Renal cortical epithelial cell (primary cell): Measurements from ENCODE around the gene NUAK1. TPM values are rescaled to one million over a fixed set of nuclear protein-coding genes. Genes with fewer than 3 reads are reported as not detected.

Experiments
- DNase-seq: peaks from one replicate; pipeline ENCODE4 v3.0.0-alpha.2; 2011; ENCODE audit warnings: low read depth
- total RNA-seq: library from RNA; depleted of rRNA; stranded (reverse); fragments of >200 nt; gene quantifications from 2 replicates; pipeline ENCODE4 v1.2.3, GENCODE V29; 2014

The NUAK1 gene
- total RNA-seq, 1 donor from 2014 or later, result 10.8 TPM

DNA sequence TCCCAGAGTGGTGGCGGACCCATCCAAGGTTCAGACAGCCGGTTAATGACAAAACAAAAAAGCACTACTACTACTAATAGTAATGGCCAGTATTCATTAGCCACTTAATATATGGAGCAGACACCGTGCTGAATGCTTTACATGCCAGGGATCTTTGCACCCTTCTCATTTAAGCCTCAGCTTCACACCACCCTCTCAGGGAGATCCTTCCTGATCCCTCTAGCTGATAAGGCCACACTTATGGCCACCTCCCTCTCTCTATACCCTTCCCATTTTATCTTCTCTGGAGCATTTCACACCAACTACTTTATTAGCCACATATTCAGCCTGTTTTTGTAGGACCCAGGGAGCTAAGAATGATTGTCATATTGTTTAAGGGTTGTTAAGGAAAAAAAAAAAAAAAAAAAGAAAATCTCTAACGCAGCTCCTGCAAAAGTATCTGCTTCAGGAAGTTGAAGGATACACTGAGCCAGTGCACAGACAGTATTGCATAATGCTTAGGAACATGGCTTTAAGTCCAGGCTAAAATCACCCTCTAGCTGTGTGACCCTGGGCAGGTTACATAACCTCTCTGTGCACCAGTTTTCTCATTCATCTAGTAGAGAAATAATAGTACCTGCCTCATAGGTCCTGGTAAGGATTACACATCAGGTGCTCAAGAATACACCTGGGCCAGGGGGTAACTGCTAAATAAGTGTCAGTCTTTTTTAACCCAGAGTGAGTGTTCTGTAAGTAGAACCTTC is 29.4 kb downstream of the NUAK1 start:
- DNase-seq, result no peak

DNA sequence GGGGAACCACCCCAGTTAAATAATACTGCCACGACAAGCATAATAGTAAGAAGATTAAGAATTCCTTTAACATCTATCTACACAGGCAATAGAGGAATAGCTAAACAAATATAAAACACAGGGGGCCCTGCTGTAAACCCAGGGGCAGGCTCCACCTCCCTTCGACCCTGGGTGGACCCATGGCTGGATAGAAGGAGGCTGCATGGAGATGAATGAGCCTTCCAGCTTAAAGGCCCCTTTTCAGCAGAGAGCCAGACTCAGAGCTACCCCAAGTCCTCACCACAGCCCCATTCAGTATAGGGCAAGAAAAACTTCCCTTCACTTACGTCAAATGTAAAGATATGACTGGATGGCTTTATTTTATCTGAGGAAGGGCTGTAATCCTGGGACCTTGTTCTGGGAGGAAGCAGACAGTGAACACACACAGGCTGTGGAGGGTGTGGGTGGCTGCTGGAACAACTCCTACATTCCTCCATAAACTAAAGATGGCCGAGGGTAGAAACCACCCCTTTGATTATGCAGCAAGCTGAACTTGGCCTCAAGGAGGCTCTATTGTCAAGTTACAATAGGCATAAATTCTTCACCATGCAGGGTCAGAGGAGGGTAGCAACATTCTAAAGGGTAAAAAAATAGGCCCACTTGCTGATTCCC is 30.4 kb downstream of the NUAK1 start:
- peak; percentile 76 for DNase-seq

DNA sequence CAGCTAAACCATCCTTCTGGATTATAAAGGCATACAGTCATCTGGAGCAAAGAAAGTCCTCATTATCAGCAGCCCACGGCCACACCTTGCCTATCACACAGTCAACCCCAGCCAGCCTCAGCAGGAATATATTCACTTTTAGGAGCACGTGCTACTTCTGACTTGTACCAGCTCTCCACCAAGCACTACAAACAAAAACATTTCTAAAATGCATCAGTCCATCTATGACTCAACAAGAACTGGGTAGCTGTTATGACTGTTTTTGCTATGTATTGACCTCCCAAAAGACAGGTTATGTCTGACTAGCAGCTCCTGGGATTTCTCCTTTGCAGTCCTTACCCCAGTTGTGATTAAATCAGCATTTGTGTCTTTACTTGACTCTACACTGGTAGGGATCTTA is 31.2 kb downstream of the NUAK1 start:
- DNase-seq, result peak; percentile 84

DNA sequence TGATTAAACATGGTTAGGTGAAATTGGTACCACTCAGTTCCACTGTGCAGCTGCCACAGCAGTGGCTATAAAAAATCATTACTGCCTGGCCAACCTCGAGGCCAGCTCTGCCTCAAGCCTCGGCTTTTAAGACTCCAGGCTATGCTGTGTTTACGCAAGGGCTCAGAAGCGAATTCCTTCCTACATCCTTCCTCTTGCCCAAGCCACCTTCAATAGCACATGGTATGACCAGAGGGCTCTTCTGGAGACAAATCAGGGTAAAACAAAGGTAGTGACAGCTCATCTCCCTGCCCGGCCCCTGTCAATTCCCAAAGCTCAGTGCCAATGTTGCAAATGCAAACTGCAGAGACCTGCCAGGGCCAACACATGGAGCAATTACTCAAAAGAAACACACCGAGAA is 31.9 kb downstream of the NUAK1 start:
- DNase-seq, result peak; percentile 75

DNA sequence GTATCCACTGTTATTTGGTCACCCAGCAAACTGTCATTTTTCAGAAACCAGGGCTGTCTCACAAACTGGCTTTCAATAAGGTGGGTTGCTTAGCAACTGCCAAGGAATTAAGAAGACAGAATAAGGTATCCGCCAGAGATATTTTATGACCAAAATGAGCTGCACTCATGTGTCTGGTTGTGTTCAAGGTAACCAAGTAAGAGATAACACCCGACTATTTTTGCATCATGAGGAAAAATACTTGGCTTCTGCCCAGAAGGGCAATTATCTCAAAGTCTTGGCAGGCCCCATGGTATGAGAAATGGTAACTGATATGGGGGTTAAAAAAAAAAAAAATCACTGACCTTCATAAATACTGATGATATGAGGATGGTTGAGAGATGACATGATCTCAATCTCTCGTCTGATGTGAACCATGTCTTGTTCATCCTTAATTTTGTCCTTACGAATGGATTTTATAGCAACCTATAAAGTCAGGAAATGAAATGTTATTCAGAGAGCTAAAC is 32.6 kb downstream of the NUAK1 start:
- no peak for DNase-seq

DNA sequence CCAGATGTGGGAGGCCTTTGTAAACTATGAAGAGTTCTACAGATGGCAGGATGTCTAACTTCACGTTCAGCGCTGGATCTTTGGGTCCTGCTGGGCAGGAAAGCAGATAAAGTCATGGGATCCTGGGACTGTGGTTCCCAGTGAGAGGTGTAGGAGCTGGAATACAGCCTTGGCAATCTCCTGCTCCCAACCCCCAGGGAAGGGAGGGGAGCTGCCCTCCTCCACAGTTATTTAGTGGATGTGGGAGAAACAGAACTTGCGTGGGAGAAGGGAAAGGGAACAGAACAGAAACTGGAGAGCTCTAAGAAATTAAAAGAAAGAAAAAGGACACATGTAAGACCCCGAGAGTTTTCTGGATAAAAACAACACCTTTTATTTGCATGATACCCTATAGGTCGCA is 37.0 kb downstream of the NUAK1 start:
- DNase-seq, result no peak

DNA sequence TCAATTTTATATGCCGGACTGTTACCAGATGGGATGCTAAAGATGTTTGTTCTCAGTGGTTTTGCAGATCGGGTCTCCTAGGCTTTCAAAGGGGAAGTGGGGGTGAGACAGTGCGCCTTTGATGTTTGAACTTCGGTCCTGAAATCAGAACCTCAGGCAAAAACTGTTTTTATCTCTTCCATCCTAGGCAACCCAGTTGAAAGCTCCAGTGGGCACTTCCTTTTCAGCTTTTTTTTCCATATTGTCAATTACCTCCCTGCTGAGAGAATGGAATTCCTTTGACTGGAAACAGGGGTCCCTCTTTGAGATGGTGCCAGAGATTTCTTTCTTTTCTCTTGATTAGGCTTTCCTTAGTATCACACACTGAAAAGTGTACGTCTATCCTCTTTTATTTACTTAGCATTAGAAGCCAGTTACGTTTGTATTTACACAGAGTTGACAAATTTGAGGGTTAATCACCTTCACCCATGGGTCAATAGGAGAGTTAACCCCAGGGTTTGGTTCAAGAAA is 40.0 kb downstream of the NUAK1 start:
- no peak for DNase-seq

DNA sequence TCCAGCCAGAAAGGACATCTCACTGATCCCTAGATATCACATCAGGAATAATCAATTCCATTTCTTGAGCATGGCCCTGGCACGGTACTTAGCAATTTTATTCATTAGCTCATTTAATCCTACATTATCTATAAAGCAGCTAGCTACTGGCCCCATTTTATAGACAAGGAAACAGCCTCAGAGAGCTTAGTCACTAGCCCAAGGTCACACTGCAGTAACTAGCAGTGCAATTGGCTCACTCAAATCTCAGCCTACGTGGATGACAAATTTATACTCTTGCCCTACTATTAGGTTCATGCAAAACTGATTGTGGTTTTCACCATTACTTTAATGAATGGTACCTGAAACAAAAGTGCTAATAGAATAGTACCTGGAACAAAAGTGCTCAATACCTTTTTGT is 41.7 kb downstream of the NUAK1 start:
- peak; percentile 59 for DNase-seq

DNA sequence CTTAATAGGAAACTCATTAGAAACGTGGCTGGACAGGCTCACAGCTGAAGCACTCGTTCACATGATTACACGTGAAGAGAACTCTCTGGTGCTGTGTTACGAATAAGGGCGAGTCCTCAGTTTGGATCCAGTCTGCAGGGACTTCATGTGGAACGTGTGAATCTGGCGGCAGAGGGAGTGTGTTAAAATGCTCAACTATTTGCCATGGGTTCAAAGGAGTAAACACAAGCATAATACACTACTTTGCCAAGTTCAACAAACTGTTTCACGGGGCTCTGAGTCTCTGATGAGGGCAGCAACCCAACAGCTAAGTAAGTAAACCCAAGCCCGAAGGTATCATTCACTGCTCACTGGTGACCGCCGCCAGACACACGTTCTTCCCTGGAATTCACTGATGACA is 42.4 kb downstream of the NUAK1 start:
- DNase-seq, result peak; percentile 93

DNA sequence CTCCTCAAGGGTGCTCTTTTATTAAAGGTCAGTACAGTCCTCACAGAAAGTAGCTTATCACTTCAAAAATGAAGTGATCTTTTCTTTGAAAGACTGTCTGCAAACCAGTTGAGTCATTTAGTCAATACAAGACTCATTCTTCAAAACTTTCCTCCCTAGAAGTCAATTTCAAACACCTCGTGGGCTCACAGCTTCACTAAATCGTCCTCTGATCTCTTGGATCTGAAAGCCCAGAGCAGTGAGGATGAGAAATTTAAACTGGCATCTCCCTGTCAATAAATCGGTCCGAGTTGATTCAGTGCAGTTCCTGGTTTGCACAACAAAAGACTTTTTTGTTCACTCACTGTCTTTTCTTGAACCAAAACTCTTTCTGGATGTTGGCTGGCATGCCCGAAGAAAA is 44.5 kb downstream of the NUAK1 start:
- DNase-seq, result no peak

DNA sequence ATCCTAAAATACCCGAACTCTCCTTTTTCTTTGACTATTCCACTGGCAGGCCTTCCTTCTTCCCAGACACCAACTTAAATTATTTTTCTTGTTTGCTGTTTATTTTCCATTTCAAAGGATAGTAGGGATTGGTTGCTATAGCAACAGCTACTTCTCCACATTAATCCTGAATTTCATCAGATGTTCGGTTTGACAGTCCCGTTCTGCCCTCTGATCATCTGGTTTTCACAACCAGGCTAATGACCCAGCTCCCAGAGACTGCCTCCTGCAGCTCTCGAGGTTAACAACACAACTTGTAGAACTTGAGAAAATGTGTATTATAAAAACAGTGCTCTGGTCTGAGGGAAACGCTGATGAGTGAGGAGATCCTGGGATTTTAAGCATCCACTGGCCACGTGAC is 45.5 kb downstream of the NUAK1 start:
- no peak for DNase-seq

DNA sequence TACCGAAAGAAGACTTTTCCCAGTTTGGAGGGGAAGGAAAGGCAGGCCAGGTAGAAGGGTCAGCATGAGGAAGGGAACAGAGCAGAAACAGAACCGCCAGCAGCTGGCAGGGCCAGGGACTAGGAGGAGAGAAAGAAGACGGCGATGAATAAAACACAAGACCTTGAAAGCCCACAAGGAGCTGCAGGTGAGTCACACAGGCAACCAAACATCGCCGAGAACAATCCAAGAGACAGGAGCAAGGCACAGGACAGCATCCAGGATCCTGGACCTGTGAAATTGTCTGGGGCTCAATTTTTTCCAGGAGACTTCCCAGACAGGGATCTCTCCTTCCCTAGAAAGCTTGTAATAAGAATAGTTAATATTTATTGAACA is 47.3 kb downstream of the NUAK1 start:
- peak; percentile 52 for DNase-seq

DNA sequence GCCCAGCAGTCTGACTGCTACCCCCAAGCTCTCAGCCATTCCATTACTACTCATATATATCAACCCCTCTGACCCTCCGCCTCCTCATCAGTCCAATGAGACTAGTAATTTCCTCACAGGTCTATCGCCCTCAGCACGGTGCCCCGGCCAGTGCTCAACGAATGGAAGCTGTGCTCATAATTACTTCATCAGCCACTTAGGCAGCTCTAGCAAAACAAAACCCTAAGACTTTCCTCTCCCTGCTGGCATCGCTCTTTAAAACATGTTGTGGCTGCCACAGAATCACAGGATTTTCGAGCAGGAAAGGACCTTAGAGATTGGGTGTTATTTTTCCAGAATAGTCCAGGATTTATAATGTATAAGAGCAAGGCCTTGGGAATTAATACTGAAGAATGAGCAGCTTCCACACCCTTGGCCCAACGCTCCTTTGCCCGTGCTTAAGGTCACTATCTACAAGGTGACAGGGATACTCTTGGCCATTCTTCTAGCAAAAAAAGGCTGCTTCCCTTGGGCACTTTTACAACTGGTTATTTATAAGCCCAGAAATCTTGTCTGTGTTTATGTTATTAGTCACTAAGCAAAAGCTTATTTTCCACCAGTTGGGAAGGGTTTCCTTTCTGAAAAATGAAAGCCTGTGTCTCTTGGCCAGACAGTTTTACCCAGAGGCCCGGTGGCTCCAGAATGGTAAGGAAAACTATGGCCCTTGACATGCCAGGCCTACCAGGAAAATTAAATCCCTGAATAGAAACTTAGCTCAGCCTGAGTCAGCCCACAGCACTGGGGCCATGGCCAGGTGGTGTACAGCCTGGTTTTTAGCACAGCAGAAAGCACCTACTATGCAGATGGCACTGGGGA is 47.9 kb downstream of the NUAK1 start:
- peak; percentile 86 for DNase-seq

DNA sequence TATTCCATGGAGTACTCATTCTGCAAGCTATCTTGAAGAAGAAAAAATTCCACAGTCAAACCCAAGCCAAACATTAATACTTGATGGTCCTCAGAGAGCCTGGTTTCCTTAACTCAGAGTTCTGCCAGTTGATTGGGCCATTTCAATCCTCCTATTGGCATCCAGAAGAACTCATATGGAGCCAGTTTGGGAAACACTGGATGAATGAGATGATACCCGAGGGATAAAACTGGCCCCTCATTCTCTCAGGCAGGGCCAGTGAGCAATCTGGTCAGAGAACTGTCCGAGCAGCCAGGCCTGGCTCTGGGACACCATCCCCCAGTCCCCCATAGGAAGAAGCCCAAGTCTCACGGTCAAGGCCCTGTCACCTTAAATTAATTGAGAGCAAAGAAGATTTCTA is 48.8 kb downstream of the NUAK1 start:
- DNase-seq, result no peak

DNA sequence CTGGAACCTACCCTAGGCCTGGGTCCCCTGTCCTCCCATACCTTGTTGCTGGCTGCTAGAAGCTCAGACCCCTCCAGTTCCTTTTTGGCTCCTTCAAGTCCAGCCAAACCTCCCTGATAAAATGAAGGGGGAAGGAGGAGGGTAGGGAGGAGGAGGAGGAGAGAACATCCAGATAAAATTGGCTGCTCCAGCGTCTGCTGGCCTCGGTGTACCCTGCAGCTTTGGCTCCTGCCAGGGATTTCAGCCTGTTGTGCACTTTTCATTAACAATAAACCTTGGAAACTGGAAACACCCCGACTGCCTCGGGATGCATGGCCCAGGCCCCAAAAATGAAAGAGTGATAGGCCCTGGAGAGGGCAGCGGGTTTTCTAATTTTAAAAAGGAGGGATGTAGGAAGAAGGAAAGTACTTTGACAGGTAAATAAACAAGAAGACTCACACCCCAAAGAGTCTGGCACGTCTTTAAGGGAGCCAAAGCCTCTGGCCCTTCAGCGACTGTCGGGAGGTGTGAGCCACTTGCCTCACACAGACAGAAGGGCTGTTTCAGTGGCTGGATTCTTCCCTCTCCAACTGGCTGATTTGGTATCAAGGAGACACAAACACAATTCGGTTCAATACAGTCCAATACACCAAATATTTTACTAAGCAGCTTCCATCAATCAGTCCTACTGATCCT is 49.8 kb downstream of the NUAK1 start:
- no peak for DNase-seq

DNA sequence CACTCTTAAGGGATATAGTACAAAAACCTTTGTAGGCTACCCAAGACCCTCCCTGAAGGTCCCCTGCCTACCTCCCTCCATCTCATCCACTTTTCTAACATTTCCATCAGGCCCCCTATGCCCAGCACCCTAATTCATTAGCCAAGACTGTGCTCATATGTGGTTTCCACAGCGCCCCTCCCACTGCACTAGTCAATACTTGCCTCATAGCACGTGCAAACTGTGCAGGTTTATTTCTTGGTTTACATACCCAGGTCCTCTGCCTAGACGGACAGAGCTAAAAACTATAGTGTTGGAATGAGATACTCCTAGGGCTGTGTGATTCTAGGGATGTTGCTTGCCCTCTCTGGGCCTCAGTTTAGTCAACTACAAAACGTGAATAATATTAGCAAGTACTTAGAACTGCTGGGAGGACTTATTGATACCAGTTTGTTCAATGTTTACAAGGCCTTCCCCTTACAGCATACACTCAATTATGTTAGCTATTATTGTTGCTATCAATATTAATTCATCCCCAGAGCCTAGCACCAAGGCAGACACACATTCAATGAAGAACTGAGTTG is 50.4 kb downstream of the NUAK1 start:
- no peak for DNase-seq

DNA sequence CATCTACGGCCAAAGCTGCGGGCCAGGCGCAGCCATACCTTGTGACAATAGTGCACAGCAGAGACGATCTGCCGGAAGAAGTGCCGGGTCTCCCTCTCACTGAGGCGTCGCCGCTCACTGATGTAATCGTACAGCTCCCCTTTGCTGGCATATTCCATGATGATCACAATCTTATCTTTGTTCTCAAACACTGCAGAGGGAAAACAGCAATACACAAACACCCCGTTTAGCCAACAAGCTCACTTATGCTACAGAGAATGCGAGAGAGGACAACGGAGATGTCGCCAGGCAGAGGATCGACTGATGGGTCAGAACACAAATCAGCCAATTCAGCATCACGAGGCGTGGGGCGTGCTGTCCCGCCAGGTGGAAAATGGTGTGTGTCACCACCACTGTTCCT is 52.1 kb downstream of the NUAK1 start:
- no peak for DNase-seq

DNA sequence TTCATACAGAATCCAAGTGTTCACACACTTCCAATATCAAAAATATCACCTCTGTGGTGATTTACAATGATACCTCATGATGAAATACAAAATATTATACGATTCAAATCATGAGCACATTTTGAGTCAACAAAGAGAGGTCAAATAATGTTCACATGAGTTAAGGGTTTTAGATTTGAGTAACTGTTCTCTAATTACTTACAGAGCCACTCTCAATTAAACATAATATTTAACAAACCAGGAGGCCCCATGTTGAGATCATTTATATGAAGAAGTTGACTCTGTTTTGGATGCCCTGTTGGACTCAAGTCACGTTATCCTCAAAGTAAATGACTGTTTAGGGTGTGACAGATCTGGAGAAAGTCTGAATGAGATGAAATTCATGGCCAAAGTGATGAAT is 53.5 kb downstream of the NUAK1 start:
- DNase-seq, result no peak

DNA sequence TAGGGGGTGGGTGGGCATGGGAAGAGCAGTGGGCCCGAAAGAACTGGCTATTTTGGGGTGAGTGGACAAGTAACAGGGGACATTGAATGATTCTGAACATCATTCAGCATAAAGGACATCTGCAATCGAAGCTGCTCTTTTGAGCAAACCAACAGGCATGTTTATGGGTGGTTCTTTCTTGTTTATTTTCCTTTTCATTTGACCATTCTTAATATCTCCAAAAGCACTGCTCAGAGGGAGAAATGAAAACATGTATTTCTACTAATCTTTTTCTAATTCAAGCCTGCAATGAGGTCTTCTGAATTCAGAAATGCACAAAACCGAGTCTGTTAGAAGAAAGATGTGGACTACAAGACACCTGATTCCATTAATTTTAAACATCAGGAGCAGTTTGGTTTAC is 54.0 kb downstream of the NUAK1 start:
- DNase-seq, result no peak

DNA sequence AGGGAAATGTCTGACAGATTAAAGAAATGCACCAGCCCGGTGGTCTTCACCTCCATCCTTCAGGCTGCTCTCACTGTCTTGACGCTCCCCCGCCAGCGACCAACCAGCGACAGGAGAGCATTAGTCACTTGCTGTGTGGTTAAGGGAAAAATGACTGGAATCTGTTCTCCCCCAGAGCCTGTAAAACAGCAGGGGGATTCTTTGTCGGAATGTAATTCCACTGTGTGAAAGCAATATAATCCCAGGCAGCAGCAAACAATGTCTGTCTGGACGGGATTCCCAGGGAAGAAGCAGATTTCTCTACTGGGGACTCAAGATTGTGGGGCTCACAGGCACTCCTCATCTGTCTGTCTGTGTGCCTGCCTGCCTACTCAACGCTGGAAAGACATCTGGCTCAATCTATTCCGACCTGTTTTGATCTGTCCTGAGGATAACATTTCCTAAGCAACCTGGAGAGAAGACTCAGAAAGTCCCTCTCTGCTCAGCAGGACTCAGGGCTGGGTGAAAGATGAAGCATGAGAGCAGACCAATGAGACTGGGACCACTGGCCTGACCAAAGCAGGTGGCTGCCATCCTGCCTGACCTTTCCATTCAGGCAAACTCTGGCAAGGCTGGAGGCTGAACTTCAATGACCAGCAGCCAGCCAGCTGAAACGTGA is 54.6 kb downstream of the NUAK1 start:
- peak; percentile 90 for DNase-seq
